HG03095 (cell line): Measurements from ENCODE around the gene ITGA3.
"Not testable (repeated sequence)": the region's sequence is repeated elsewhere in the genome, so short reads cannot be mapped to it uniquely, and the experiment has no call there.

ENCODE experiments used
- ATAC-seq: cut with Tn5 transposase; IDR thresholded peaks from one replicate; pipeline ENCODE4 v1.9.1; 2021; ENCODE audit warnings: moderate library complexity; ENCODE audit not compliant: unreplicated experiment

The ITGA3 gene

GRCh38 chr17:50034498-50035364 lies 21.2 kb upstream of the ITGA3 start:
- ATAC-seq = no peak

DNA sequence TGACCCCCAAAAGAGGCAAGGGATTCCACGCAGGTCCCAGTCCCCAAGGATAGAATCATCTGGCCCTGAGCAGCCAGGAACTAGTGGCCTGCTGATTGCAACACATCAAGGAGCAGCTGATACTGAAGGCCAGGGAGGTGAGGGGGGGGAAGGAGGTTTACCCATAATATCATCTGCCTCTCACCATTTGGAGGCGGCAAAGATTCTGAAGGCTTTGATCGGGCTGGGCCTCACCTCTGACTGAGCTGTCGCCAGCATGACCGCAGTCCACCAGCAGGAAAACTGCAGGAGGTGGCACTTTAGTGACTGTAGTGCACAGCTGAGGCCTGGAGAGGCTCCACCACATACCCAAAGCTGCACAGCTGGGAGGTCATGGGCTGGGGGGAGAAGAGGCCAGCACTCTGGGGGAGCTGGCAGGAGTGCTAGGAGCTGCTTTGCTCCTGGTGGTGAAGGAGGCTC lies 20.5 kb upstream of the ITGA3 start:
- ATAC-seq = no peak

DNA sequence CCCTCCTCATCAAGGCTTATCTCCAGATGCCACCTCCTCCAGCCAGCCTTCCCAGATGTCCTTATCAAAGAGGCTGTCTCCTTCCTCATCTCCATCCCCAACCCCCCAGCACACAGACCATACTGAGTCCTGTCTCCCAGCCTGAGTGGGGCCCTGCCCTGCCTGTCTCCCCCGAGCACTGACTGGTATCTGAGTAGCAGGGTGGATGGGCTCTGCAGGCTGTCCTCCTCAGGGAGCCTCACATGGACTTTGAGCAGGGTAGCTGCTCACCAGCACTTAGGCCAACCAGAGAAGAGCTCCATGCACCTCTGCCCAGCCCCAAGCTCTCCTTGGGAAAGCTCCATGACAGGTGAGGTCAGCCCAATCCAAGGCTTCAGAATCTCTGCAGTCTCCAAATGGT lies 20.0 kb upstream of the ITGA3 start:
- ATAC-seq = no peak

GRCh38 chr17:50036455-50037261 lies 19.3 kb upstream of the ITGA3 start:
- ATAC-seq = no peak

GRCh38 chr17:50037321-50038107 lies 18.4 kb upstream of the ITGA3 start:
- no peak for ATAC-seq

- ATAC-seq = no peak
Observed at GRCh38 chr17:50039058-50039457, 16.9 kb upstream of the ITGA3 start.

- not testable (repeated sequence) for ATAC-seq
Observed at GRCh38 chr17:50040496-50040895, 15.4 kb upstream of the ITGA3 start.

GRCh38 chr17:50042211-50042610 lies 13.7 kb upstream of the ITGA3 start:
- ATAC-seq = no peak

- ATAC-seq = no peak
Observed at GRCh38 chr17:50043290-50044148, 12.4 kb upstream of the ITGA3 start.

GRCh38 chr17:50044483-50044882 lies 11.4 kb upstream of the ITGA3 start:
- no peak for ATAC-seq

- ATAC-seq = no peak
Observed at GRCh38 chr17:50045154-50045553, 10.8 kb upstream of the ITGA3 start.

DNA sequence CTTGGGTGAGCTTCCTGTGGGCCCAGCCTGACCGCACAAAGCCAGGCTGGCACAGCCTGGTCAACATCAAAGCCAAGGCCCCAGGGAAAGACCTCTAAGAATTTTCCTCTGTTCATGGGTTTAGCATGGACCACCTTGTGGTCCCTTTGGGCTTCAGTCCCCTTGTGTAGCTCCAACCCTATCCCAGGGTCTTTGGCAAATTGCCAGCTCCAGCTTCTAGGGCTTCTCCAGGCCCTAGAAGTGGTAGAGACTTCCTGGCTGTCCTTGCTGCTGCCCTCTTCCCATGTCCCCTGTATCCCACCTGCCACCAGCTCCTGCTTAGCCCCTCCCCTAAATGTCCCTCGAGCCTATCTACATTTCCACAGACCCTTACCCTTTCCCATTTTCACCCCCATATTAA lies 9.7 kb upstream of the ITGA3 start:
- ATAC-seq = no peak

DNA sequence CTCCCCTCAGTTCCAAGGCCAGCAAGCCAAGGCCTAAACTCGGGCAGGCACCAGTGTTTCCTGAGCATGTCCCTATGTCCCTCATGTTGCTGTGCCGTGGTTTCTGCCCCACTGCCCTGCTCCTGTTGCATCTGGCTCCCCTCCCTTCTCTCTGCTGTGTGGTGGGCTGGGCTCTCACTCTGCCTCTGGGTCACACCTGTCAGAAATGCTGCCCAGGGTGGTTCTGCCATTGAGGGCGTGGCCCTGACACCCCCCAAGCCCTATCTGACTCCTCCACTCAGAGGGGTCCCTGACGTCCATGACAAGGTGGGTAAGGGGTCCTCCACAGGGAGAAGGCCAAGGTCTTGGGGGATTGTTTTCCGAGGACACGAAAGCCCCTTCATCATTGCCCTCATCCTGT lies 9.2 kb upstream of the ITGA3 start:
- ATAC-seq = no peak

GRCh38 chr17:50047083-50047482 lies 8.8 kb upstream of the ITGA3 start:
- no peak for ATAC-seq

DNA sequence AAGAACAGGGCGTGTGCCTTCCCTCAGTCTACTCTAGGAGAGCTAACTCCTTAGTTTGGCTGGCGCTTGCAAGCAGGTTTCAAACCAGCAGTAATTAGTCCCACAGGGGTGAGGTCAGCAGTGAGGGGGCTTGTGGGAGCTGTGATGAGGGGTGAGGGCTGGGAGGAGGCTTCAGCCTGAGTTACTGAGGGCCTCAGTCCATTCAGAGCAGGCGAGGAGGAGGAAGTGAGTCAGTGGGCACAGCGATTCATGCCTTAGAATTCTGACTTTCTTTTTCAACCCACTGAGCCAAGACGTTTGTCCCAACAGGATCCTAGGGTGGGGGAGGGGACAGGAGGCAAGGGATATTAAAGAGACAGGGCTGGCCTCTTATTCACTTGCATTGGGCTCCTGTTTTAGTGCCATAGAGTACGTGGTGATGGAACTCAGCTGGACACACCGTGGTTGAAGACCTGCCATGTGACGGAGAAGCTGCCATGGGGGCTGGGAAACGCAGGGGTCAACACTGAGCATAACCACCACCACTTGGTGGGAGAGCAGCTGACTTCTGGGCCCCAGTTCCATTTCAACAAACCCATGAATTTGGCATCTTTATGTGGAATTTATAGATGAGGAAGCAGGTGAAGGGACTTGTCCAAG lies 8.3 kb upstream of the ITGA3 start:
- no peak for ATAC-seq

DNA sequence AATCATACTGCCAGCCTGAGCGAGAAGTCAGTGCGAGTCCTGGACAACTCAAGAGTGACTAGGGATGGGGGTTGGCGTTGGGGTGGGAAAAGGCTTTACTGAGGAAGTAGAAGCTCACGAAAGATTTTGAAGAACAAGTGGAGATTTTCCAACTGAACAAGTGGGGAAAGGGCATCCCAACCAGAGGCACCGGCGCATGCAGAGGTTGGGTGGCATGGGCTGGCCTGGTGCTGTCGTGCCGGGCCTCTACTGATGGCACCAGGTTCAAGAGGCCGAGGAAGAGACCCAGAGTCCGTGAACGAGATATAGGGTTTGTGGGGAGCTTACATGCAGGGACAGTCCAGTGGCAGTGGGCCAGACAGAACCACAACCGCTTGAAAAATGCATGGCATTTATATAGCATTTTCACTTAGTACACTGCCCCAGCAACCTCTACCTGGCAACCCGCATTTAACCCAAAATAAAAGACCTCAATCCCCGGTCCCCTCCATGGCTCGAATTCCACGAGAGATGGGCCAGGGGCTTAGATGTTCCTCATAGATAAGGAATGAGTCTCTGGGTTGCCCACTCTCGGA lies 7.7 kb upstream of the ITGA3 start:
- ATAC-seq = no peak

DNA sequence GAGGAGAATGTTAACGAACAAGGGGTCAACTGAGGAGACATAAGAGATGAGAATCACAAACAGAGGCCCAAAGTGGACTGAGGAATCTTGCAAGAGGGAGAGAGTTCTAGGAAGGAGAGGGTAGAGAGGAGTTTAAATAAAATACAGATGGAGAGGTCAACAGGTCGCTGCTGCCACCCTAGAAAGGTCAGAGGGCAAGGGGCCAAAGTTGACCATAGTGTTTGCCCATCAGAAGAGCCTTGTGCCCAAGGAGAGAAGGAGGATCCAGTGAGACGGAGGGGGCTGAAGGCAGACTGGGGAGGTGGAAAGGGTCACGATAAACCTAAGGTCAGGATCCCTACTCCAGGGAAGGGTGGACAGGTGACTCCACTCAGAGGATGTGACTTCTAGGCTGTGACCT lies 6.9 kb upstream of the ITGA3 start:
- ATAC-seq = no peak

GRCh38 chr17:50049636-50050035 lies 6.3 kb upstream of the ITGA3 start:
- no peak for ATAC-seq

- no peak for ATAC-seq
Observed at GRCh38 chr17:50050431-50051032, 5.4 kb upstream of the ITGA3 start.
